GM21515 (cell line): Measurements from ENCODE around the gene SPTBN5.

Experiments used
- ATAC-seq: cut with Tn5 transposase; IDR thresholded peaks from one replicate; pipeline ENCODE4 v1.9.1; 2021; ENCODE audit not compliant: unreplicated experiment

SPTBN5 gene

GRCh38 chr15:41809121-41809520, 84.7 kb downstream of the SPTBN5 start:
- no peak for ATAC-seq

GRCh38 chr15:41806291-41807181, 87.3 kb downstream of the SPTBN5 start:
- ATAC-seq: no peak

- no peak for ATAC-seq
These were observed 88.1 kb downstream of the SPTBN5 start for GRCh38 chr15:41805711-41806110.

- no peak for ATAC-seq
These were observed 88.8 kb downstream of the SPTBN5 start for GRCh38 chr15:41804916-41805666.

GRCh38 chr15:41804361-41804760, 89.5 kb downstream of the SPTBN5 start:
- no peak for ATAC-seq

GRCh38 chr15:41801850-41802455, 91.9 kb downstream of the SPTBN5 start:
- ATAC-seq: no peak

GRCh38 chr15:41801185-41801584, 92.7 kb downstream of the SPTBN5 start:
- no peak for ATAC-seq

GRCh38 chr15:41799488-41799805, 94.4 kb downstream of the SPTBN5 start:
- ATAC-seq: no peak

- no peak for ATAC-seq
These were observed 95.0 kb downstream of the SPTBN5 start for GRCh38 chr15:41798607-41799487.
